Cortex of kidney (tissue), 1 donor: Measurements from ENCODE around the gene MMP10.

ENCODE experiments used
- DNase-seq: peaks from one replicate; lab custom pipeline; 2025; lab: John Stamatoyannopoulos, UW

The MMP10 gene

GRCh38 chr11:102780491-102780918 is at the start of gene MMP10:
MMP10 (minus strand) TSS chr11:102780628; CDS start chr11:102780591, 37 bp downstream.
- DNase-seq: no peak

- DNase-seq: no peak
Measured at GRCh38 chr11:102829316-102830000, 49.0 kb upstream of the MMP10 start.

GRCh38 chr11:102824556-102824955 is 44.1 kb upstream of the MMP10 start:
- no peak for DNase-seq

- no peak for DNase-seq
Measured at GRCh38 chr11:102819491-102819890, 39.1 kb upstream of the MMP10 start.

- DNase-seq: no peak
Measured at GRCh38 chr11:102813484-102813883, 33.1 kb upstream of the MMP10 start.

- no peak for DNase-seq
Measured at GRCh38 chr11:102812188-102812587, 31.8 kb upstream of the MMP10 start.

GRCh38 chr11:102810950-102811660 is 30.7 kb upstream of the MMP10 start:
- DNase-seq: no peak

GRCh38 chr11:102809971-102810370 is 29.5 kb upstream of the MMP10 start:
- no peak for DNase-seq

GRCh38 chr11:102807921-102808320 is 27.5 kb upstream of the MMP10 start:
- DNase-seq: no peak

- no peak for DNase-seq
Measured at GRCh38 chr11:102806296-102806695, 25.9 kb upstream of the MMP10 start.

GRCh38 chr11:102802341-102802740 is 21.9 kb upstream of the MMP10 start:
- DNase-seq: no peak

- DNase-seq: no peak
Measured at GRCh38 chr11:102800767-102801166, 20.3 kb upstream of the MMP10 start.

GRCh38 chr11:102799681-102800340 is 19.4 kb upstream of the MMP10 start:
- DNase-seq: no peak

GRCh38 chr11:102798012-102798746 is 17.8 kb upstream of the MMP10 start, which contains the start of gene MMP1:
MMP1 (minus strand) TSS chr11:102798160; CDS start chr11:102798092, 68 bp downstream.
- DNase-seq: no peak

GRCh38 chr11:102794382-102794781 is 14.0 kb upstream of the MMP10 start:
- no peak for DNase-seq

- DNase-seq: no peak
Measured at GRCh38 chr11:102793677-102794290, 13.4 kb upstream of the MMP10 start.

GRCh38 chr11:102792604-102793003 is 12.2 kb upstream of the MMP10 start:
- DNase-seq: no peak

- no peak for DNase-seq
Measured at GRCh38 chr11:102791271-102792036, 11.0 kb upstream of the MMP10 start.

- no peak for DNase-seq
Measured at GRCh38 chr11:102788334-102788995, 8.0 kb upstream of the MMP10 start.

GRCh38 chr11:102784380-102784779 is 4.0 kb upstream of the MMP10 start:
- no peak for DNase-seq
